ENCODE measurements around the gene ZMYND15.

The ZMYND15 gene

DNA sequence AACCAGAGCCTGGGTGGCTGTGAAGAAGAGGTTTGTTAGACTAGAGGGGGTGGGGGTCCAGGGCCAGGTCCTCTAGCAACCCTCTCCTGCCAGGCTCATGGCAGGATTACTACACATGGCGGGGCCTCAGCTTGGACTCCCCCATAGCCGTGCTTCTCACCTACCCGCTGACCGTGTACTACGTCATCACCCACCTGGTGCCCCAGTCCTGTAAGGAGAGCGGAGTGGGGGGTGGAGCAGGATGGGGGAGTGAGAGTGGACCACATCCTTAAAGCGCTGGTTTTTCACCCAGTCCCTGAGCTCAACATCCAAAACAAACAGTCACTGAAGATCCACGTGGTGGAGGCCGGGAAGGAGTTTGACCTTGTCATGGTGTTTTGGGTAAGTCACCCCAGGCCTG is 4.3 kb downstream of the ZMYND15 start:
- no peak for DNase-seq (ENCODE audit: low spot score)

DNA sequence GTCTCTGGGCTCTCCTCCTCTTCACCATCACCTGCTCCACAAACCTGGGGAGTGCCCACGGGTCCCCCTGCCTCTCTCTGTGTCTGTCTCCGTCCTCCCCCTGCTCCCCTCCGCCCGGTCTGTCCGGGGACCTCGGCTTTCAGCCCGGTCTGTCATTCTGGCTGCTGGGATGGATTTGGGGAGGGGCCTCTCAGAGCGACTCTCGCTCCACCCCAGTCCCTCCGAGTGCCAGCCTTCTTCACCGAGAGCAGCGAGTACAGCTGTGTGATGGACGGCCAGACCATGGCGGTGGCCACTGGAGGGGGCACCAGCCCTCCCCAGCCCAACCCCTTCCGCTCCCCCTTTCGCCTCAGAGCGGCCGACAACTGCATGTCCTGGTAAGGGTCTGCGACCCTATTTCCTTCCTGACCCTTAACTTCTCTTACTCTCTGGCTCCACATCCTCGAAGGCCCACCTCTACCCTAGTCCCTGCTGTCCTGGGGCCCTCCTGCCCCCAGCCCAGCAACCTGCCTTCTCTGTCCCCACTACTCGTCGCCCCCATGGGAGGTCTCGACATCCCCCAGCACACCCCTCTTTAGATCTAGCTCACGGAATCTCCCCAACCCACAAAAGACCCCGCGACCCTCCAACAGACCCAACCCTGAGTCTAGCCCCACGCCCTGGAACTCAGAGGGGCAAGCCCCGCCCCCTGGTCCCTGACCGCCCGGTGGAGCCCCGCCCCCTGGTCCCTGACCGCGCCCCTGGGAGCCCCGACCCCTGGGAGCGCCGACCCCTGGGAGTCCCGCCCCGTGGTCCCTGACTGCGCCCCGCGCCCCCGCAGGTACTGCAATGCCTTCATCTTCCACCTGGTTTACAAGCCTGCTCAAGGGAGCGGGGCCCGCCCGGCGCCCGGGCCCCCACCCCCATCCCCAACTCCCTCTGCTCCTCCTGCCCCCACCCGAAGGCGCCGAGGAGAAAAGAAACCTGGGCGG is 5.7 kb downstream of the ZMYND15 start:
- no peak for DNase-seq (ENCODE audit: low spot score)

DNA sequence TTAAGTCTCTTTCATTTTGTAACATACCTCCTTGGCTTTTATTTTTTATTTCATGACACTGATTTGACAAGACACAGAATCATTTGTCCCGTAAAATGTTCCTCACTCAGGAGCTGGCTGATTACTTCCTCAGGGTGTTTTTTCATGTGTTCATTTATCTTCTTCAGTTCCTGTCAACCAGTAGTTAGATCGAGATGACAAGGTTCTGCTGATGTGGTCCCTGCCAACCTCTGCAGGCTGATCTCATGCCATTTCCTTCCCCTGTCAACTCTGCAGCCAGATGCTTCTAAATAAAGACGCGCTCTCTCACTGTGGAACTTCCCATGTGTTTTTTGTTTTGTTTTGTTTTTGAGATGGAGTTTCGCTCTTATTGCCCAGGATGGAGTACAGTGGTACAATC is 8.2 kb downstream of the ZMYND15 start:
- DNase-seq (ENCODE audit: low spot score) = peak; percentile 55

DNA sequence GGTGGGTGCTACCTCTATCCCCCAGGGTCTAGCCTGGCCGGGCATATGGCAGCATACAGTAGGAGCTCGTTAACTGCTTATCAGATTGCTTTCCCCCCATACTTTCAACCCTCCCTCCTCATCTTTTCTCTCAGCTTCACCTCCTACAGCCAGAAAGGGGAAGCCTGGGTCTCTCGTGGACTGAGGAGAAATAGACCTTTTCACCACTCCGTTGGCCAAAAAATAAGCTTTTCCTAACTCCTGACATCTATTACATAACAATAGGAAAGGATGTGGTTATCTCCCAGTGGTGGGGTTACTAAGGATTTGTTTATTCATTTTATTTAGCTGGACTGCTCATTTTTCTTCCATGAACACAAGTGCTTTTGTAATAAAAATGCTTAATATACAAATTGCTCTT is 9.1 kb downstream of the ZMYND15 start:
- DNase-seq (ENCODE audit: low spot score) = no peak

DNA sequence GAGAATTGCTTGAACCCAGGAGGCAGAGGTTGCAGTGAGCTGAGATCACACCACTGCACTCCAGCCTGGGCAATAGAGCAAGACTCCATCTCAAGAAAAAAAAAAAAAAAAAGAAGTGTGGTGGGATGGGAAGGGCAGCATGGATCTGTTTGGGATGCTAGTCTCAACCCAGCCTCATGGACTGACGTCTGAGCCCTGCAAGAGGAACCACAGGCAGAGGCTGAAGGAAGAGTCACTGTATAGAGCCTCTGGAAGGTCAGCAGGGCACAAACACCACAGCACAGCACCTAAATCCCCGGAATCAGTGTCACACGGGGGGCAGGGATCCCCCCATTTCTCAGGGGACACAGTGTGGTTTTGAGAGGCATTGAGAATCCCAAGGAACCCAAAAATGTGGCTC is 11.0 kb downstream of the ZMYND15 start:
- DNase-seq (ENCODE audit: low spot score) = no peak

DNA sequence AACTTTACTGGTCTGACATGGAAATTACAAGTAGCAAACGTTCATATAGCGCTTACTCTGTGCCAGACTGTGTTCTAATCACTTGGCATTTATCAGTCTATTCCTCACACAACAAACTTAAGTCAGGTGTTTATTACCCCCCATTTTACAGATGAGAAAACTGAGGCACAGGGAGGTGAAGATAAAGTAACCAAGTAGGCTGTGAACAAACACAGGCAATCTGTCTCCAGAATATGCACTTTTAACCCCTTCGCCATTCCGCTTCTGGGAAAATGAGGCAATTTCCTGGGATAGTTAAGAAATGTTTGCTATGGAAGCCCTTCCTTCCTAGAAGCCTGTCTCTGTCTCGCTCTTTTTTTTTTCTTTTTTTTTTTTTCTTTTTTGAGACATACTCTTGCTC is 12.3 kb downstream of the ZMYND15 start:
- no peak for DNase-seq (ENCODE audit: low spot score)

DNA sequence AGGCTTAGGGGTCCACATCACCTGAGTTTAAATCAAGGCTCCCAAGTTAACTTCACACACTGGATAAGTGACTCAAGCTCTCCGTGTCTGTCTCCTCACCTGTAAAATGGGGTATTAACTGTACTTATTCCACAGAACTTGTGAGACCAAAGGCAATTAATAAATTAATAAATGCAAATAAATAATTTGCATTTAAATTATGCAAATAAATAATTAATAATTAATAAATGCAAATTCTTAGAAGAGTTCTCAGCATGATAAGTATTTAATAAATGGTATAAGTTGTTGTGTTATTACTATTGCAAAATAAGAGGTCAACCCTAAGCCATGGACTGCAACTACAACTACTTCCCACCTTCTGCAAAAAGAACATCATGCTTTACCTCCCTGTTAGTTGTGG is 13.8 kb downstream of the ZMYND15 start:
- DNase-seq (ENCODE audit: low spot score) = no peak

DNA sequence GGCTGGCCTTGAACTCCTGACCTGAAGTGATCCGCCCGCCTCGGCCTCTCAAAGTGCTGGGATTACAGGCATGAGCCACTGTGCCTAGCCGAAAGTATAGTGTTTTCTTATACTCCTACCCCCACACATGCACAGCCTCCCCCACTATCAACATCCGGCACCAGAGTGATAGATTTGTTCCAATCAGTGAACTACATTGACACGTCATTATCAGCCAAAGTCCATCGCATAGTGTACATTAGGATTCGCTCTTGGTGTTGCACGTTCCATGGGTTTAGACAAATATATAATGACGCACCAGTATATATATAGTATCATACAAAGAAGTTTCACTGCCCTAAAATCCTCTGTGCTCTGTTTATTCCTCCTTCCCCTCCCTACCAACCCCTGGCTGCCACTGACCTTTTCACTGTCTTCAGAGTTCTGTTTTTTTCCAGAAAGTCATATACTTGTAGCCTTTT is 20.2 kb downstream of the ZMYND15 start:
- DNase-seq (ENCODE audit: low spot score) = no peak

DNA sequence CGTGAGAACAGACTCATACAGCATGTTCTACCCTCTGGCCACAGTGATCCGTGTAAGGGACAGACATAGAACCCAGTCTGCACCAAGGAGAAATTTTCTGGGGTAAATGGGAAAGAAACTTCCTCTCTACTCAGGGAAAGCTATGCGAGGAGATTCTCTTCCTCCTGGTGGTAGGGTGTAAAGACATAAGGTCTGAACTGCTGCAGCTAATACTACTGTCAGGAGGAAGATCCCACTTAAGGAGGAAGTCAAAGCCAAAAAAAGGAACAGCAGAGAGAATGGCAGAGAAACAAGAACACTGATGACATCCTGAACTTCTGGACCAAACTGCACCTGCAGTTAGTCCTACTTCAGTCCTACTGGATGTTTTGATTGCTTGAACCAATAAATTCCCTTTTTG is 25.0 kb downstream of the ZMYND15 start:
- DNase-seq (ENCODE audit: low spot score) = no peak

DNA sequence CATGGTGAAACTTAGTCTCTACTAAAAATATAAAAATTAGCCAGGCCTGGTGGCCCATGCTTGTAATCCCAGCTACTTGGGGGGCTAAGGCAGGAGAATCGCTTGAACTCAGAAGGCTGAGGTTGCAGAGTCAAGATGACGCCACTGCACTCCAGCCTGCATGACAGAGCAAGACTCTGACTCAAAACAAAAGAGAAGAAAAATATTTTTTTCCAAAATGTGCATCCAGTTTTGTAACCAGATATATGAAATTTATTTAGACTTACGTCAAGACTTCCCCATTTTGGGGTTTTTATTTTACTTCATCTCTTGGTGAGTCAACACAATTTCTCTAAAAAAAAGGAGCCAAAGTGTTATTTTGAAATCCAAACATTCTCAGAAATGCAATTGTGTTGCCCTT is 26.6 kb downstream of the ZMYND15 start:
- no peak for DNase-seq (ENCODE audit: low spot score)

DNA sequence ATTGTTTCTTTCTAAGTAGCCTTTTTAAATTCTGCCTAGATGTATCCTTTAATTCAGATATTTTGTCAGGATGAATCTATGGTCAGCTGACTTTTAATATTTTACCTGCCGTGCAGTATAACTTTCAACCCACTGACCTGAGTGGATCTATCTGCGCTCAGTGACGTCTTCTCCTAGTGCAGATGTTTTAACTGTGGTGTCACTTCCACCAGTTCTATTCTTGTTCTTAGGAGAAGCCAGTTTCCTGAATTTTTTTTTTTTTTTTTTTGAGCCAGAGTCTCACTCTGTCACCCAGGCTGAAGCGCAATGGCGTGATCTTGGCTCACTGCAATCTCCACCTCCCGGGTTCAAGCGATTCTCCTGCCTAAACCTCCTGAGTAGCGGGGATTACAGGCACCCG is 27.1 kb downstream of the ZMYND15 start:
- no peak for DNase-seq (ENCODE audit: low spot score)

DNA sequence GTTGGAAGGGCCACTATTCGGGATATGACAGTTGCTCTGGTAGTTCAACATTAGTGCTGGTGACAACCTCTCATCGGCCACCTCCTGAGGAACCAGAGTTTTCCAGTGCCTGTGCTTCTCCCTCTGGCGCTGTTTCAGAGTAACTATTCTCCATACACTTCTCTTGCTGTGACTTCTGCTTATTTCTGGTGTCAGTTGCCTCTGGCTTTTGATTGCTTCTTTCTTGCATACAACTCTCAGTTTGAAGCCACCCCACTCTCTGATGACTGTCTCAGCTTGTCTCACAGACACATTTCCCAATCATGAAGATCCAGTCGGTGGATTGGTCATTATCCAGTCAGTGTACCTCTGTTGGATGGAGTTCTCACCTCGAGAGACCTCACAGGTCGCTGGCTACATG is 28.7 kb downstream of the ZMYND15 start:
- no peak for DNase-seq (ENCODE audit: low spot score)

DNA sequence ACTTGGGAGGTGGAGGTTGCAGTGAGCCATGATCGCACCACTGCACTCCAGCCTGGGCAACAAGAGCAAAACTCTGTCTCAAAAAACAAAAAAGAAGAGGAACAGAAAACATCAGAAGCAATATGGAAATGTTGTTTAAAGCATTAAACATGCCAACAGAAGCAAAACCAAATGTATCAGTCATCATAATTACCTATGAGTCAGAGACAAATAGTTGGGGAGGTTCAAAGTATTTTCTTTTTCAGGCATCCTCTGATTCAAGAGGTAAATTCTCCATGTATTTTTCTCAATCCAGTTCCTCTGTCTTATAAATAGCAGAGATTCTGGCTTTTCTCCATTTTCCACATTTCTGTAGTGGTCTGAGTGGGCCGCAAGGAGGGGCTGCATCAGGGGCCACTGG is 30.0 kb downstream of the ZMYND15 start:
- DNase-seq (ENCODE audit: low spot score) = no peak

DNA sequence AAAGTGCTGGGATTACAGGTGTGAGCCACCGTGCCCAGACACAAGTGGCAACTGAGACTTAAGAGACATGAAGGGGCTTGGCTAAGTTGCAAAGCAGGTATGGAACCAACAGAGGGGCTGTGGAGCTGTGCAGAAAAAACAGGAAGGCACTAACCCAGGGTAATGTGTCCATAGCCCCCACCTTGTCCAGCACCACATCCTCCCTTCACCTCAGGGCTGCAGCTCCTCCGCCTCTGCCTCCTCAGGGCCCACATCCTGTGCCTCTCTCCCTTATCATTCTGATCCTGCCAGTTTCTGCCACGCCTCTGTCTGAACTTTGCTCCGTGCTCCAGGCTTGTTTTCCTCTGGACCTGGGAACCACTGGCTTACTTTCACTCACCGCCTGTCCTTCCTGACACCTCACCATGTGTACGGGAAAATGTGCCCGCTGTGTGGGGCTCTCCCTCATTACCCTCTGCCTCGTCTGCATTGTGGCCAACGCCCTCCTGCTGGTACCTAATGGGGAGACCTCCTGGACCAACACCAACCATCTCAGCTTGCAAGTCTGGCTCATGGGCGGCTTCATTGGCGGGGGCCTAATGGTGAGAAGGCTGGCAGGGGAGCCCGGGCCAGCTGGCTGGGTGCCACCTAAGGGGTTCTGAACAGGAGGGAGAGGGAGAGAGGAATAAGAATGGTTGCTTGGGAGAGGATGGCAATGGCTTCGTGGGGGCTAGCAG is 32.0 kb downstream of the ZMYND15 start, which contains the start of gene TM4SF5:
TM4SF5 (plus strand) TSS at position 368 of the 716 bp plus-strand sequence; CDS start at position 405, 37 bp downstream.
- DNase-seq (ENCODE audit: low spot score) = no peak

DNA sequence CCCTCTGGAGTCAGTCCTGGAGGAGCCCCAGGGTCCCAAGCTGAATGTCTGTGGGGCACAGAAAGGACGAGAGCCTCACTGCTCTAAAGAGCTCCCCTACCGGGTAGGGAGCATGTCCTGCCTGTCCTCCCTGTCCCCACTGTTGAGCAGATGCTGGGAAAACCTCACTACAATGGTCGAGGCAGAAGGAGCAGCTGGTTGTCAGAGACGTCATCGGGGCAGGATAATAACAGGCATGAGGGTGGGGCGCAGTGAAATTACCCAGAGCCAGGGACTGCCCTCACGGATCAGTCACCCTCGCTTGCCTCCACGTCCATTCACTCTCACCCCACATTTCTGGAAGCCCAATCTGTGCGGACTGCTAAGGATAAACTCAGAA is 32.6 kb downstream of the ZMYND15 start:
- no peak for DNase-seq (ENCODE audit: low spot score)

DNA sequence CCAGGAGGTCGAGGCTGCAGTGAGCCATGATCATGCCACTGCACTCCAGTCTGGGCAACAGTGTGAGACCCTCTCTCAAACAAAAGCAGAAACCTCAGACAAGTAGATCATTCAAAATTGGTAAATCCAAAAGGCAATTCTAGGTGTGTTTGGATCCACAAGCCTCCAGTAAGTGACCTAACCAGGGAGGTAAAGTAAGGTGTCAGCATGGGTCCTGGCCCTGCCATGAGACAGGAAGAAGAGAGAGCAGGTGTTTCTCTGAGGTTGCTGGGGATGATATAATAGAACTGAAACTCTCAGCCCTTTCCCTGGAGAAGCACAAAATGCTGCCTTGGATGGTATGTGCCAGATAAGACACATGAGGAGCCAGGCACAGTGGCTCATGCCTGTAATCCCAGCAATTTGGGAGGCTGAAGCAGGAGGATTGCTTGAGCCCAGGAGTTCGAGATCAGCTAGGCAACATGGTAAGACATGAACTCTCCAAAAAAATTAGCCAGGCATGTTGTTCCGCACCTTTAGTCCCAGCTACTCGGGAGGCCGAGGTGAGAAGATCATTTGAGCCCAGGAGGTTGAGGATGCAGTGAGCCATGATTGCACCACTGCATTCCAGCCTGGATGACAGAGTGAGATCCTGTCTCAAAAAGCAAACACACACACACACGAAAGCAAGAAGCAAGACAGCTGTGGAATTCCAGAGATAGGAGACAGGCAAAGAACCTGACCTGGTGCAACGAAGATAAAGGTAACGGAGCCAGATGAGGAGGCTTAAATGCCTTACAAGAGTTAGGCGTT is 38.5 kb downstream of the ZMYND15 start:
- no peak for DNase-seq (ENCODE audit: low spot score)

DNA sequence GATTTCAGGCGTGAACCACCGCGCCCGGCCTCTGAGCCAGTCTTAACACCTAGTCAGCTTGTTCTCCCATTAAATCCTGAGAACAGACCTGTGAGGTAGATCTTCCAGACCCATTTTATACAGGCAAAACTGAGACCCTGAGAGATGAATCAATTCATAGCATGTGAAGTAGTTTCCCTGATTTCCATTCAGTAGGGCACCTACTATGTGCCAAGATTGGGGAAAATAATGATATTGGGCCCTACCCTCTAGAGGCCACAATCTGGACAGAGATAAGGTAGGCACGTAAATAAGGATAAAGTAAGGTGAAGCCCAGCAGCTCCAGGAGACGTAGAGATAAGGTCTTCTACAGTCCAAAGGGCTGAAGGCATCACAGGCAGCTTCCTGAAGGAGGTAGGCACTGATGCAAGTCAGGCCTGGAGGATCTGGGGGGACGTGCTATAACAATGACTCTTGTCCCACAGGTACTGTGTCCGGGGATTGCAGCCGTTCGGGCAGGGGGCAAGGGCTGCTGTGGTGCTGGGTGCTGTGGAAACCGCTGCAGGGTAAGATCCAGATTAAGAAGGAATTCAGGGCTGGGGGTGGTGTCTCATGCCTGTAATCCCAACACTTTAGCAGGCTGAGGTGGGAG is 40.8 kb downstream of the ZMYND15 start:
- DNase-seq (ENCODE audit: low spot score) = no peak

DNA sequence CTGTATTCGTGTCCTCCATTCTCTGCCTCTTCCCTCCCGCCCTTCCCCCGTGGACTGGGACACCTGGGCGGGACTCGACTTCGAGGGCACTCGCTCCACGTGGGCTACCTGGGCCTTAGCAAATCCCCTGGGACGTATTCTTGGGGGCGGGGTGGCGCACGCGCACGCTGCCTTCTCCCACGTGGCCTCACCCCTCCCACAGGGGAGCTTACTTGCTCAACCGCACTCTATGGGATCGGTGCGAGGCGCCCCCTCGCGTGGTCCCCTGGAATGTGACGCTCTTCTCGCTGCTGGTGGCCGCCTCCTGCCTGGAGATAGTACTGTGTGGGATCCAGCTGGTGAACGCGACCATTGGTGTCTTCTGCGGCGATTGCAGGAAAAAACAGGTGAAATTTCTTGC is 43.0 kb downstream of the ZMYND15 start:
- DNase-seq (ENCODE audit: low spot score) = no peak

DNA sequence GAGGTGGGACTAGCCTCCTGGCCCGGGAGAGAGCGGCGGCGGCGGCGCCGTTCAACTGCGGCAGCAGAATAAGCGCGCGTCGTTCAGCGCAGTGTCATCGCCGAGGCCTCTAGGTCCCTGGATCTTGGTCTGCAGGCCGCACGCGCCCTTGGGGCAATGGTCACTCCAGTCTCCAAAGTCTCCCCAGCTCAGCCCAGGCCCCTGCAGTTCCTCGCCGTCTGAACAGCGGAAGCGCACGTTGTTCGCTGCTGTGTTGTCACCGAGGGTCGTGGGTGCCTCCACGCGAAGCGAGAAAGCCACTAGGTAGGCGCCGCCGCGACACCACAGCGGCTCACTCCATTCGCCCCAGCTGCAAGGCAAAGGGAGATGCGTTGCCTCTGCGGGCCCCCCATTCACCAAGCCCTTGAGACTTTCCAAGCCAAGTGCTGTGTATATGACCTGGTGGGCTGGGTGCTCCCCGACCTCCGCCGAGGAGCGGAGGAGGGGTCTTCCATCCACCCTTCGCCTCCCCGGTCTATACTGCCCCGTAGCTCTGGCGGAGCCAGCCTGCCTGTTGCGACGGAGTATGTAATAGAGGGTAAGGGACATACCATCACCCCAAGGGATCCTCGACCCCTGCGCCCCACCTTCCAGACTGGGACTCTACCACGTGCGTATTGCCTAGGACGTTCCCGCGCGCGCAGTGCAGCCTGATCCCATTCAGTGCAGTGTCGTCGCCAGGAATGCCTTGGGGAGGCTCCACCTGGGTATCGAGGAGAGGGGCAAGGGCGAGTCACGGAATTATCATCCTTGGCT is 45.9 kb downstream of the ZMYND15 start:
- no peak for DNase-seq (ENCODE audit: low spot score)

DNA sequence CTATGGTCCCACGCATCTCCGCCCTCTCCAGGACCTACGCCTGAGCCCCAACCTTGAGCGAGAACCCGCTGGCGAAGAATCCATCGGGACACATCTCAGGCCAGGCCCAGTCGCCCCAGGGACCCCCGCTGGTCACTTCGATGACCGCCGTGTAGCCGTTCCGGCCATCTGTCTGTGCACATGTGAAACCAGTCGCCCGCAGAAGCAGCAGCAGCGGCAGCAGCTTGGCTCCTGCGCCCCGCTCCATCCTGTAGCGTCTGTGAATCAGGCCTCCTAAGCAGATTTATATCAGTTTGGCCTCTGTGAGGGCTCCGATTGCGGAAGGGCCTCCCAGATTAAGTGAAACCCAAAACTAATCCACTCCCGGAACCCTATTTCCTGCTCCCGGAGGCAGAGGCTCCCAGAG is 46.5 kb downstream of the ZMYND15 start, which contains the start of gene VMO1:
VMO1 (minus strand) TSS at position 259 of the 406 bp plus-strand sequence; CDS start at position 247, 12 bp downstream.
- DNase-seq (ENCODE audit: low spot score) = no peak

DNA sequence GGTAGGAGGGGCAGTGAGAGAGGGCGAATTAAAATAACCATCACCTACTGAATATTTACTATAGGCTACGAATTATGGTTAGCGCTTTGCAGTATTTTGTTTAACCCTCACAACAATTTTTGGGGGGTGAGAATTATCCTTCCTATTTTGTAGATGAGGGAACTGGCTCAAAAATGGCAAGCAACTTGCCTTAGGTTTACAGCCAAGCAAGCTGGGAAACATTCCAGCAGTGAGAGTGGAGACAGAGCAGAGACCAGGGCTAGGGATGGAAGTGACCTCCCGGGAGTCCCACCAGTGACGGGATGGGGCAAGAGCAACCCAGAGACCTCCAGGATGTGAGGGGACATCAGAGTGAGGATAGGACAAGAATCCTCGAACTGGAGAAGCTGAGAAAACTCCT is 46.9 kb downstream of the ZMYND15 start:
- DNase-seq (ENCODE audit: low spot score) = no peak

Measured in activated CD4-positive, alpha-beta T cell treated with anti-CD3 and anti-CD28 coated beads, Interleukin-2, Interleukin-4, amounts not matched to agents 100 ng/mL and 50 ng/mL, durations not matched to agents 16 hours and 8 hours (primary cell).